GM19455 (cell line): ENCODE results near the gene RNF130.
"Not testable (repeated sequence)": the region's sequence is repeated elsewhere in the genome, so short reads cannot be mapped to it uniquely, and the experiment has no call there.

Experiments used
- ATAC-seq: cut with Tn5 transposase; IDR thresholded peaks from one replicate; pipeline ENCODE4 v1.9.1; 2021; ENCODE audit not compliant: unreplicated experiment

RNF130 gene

DNA sequence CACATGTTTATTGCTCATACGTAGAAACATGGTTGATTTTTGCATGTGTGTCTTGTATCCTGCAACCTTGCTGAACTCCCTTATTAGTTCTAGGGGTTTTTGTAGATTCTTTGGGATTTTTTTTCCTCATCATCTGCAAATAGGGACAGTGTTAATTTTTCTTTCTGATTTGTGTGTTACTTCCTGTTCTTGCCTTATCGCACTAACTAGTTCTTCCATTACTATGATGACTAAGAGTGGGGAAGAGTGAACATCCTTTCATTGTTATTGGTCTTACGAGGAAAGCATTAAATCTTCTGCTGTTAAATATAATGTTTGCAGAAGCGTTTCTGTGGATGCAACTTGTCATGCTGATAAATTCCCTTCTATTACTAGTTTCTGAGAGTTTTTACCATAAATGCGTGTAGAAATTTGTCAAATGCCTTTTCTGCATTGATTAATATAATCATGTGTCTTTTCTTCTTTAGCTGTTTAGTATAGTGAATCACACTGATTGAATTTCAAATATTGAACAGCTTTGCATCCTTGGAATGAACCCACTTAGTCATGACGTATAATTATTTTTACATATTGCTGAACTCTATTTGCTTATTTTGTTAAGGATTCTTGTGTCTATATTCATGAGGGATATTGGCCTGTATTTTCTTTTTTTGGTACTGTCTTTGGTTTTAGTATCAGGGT is 32.1 kb upstream of the RNF130 start:
- no peak for ATAC-seq

DNA sequence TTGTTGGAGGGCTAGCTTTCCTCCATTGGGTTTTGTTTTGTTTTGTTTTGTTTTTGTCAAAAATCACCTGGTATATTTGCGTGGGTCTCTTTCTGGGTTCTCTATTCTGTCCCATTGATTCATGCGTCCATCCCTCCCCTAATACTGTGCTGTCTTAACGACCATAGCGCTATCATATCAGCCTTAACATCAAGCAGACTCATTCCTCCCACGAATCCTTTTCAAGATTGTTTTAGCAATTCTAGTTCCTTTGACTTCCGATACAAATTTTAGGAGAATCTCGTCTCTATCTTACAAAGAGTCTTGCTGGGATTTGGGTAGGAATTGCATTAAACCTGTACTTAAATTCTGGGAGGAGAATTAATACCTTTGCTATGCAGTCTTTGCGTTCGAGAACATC is 31.1 kb upstream of the RNF130 start:
- ATAC-seq = no peak

- ATAC-seq = no peak
Observed at GRCh38 chr5:180101451-180102105, 30.0 kb upstream of the RNF130 start.

- no peak for ATAC-seq
Observed at GRCh38 chr5:180100621-180101450, 29.3 kb upstream of the RNF130 start.

DNA sequence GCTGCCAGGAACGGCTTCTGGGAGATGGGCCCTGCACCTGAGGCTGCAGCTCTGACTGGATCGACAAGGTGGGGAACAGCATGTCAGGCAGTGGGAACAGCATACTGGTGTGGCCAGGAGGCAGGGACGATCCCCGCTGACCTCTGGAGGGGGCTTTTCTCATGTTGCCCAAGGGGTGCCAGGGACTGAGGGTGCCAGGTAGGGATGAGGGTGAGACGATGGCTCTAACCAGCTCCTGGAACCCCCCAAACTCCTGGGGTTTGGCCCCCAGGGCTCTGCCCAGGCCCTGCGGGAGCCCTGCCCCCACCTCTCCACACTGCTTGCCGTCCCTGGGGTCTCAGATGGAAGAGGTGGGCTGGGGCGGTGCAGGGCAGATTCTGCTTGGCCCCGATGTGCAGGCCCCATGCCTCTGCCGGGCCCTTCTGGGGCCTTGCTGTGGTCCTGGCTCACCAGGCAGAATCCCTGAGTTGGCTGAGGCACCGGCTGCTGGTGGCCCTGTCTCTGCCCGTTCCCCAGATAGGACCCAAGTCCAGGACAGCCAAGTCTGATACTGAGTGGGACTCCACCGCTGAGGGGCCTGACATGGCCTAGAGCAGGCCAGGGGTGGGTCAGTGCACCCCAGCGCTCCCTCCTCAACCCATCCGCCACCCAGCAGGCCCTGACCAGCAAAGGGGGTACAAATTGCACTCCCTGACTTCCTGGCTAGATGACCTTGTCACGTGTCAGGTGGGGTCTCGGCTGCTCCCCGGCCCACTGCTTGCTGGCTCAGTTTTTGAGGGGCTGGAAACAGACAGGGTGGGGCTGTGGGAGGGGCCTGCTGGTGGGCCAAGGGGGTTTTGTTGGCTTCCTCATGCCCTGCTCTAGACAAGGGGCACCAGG is 28.4 kb upstream of the RNF130 start:
- ATAC-seq = no peak

GRCh38 chr5:180098991-180099732 is 27.6 kb upstream of the RNF130 start:
- ATAC-seq = no peak

- no peak for ATAC-seq
Observed at GRCh38 chr5:180098526-180098925, 27.0 kb upstream of the RNF130 start.

GRCh38 chr5:180097926-180098325 is 26.4 kb upstream of the RNF130 start:
- no peak for ATAC-seq

DNA sequence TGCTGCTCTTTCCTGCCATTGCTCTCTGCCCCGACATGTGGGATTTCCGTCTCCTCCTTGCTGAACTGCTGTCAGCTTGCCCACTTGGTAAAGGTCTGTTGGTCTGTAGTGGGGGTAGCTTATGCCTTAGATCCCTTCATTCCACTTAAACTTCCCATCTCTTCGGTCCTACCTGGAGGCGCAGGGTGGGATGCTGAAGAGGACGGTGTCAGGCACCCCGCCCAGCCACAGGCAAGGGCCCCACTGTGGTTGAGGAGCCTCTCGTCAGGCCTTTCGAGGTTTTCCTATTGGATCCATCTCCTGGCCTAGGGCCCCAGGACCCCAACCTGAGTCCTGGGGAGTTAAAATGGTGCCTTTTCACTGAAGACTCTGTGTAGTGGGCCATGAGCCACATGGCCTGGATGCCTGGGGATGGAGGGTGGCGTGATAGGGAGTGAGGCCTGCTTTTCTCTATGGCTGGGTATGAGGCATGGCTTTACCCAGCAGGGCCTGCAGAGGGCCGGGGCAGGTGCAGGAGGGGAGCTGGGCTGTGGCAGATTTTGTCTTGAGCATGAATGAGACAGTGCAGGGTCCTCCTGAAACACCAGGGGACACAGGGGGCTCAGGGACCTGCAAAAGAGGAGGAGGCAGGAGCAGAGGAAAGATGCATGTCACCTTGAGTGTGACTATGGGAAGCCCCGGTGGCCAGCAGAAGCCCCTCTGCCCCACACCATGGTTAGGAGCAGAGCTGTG is 25.8 kb upstream of the RNF130 start:
- no peak for ATAC-seq

- ATAC-seq = no peak
Observed at GRCh38 chr5:180096616-180097015, 25.1 kb upstream of the RNF130 start.

DNA sequence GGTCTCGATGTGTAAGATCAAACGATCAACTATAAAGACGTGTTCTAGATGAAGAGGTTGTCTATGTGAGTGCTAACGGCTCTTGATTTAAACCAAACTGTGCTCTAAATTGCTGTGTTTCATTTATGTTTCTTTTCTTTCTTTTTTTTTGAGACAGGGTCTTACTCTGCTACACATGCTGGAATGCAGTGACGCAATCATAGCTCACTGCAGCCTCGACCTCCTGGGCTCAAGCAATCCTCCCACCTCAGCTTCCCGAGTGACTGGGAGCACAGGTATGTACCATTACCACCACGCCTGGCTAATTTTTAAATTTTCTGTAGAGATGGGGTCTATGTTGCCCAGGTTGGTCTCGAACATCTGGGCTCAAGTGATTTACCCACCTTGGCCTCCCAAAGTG is 24.0 kb upstream of the RNF130 start:
- ATAC-seq = no peak

DNA sequence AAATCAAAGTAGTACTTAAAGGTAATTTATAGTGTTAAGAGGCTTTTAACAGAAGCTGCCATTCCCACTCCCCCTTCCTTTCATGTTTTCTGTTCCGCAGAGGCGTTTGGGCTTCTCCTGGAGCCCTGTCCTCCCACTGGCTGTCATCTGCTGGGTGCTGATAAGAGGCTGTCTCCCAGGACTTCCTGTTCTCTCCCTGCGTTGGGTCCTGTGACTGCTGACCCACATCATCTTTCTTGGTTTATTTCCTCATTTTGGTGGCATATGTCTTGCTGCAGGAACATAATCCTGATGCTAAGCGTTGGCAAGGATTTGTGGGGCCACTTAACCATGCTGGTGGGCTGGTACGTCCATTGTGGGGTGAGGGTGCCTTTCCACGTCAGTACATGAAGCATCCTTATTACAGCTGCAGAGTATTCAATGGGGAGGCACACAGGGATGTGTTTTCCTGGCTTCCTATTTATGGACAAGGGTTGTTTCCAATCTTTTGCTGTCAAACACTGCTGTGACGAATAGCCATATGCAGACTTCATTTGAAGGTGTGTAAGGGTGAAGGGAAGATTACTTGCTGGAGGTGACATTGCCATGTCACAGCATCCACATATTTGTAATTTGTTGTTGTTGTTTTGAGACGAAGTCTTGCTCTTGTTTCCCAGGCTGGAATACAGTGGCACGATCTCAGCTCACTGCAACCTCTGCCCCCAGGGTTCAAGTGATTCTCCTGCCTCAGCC is 22.3 kb upstream of the RNF130 start:
- no peak for ATAC-seq

- ATAC-seq = no peak
Observed at GRCh38 chr5:180093241-180093640, 21.7 kb upstream of the RNF130 start.

DNA sequence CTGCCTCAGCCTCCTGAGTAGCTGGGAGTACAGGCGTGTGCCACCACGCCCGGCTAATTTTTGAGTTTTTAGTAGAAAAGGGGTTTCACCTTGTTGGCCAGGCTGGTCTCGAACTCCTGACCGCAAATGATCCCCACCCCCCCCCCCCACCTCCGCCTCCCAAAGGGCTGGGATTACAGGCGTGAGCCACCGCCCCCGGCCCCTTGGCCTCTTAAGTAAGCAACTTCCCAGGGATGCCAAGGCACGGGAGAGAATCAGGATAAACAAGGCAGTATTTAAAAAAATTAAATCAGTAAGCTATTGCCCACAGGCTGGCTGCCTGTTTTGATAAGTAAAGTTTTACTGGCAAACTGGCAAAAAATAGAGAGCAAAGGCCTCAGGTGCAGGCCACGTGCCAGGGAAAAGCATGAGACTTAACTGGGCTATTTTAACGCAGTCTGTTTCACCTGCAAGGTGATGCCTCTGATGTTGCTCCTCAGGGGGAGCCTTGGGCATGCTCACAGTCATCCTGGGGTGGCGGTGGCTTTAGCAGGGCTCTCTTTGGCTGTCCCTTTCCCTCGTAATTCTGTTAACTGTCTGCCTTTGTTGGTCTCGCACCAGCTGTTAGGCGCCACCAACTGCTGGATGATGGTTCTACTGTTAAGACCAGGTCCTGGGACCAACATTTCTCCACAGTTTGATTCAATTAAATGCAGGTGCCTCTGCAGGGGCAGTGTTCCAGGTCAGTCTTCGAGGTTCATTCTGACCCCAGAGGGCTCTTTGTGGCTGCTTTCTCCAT is 19.4 kb upstream of the RNF130 start:
- ATAC-seq = no peak

DNA sequence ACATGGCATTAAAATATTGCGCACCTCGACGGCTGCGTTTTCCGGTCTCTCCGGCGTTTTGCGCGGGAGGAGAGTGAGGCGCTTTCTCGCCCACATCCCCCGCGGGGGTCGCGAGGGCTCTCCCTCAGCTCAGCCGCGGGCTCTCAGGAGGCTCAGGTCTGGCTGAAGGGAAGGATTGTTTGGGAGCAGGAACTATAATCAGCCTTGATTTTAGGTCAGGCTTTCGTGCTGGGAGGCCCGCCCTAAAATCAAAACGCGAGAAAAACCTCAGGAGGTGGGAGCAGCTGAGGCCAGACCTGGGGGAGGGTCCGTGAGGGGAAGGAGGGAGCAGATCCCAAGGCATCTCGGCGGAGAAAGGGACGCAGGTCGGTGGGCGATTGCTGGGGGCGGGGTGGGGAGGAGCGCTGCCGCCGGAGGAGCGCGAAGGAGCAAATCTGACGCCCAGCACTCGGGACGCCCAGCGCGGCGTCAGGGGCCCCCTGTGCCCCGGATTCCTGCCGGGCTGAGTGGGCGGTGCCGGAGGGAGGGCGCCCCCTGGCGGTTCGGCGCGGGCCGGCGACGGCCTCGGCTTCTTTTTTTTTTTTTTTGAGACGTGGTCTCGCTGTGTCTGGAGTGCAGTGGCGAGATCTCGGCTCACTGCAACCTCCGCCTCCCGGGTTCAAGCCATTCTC is 18.7 kb upstream of the RNF130 start:
- ATAC-seq = no peak

DNA sequence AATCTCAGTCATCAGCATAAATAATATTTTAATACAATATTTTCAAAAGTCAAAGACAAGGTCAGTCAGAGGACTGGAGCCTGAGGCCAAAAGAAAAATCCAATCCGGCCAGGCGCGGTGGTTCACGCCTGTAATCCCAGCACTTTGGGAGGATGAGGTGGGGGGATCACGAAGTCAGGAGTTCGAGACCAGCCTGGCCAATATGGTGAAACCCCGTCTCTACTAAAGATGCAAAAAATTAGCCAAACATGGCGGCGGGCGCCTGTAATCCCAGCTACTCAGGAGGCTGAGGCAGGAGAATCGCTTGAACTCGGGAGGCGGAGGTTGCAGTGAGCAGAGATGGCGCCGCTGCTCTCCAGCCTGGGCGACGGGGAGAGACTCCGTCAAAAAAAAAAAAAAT is 18.1 kb upstream of the RNF130 start:
- ATAC-seq = not testable (repeated sequence)

DNA sequence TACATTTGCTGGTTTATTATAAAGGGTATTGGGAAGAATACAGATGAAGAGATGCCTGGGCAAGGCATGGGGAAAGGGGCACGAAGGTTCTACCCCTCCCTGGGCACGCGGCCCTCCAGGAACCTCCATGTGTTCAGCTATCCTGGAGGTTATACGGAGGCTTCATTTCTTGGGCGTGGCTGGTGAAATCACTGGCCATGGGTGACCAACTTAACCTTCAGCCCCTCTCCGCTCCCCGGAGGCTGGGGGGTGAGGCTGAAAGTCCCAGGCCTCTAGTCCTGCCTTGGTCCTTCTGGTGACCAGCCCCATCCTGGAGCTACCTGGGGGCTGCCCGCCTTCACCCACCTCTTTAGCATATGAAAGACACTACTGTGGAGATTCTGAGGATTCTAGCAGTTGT is 17.0 kb upstream of the RNF130 start:
- ATAC-seq = no peak
